NCI-H2171 treated with DMSO at 0.1 percent for 48 hours (cell line): Measurements from ENCODE around the gene TFE3.

ENCODE experiments used
- DNase-seq: peaks from one replicate; lab custom pipeline; 2025; lab: John Stamatoyannopoulos, UW

Gene TFE3, protein sequence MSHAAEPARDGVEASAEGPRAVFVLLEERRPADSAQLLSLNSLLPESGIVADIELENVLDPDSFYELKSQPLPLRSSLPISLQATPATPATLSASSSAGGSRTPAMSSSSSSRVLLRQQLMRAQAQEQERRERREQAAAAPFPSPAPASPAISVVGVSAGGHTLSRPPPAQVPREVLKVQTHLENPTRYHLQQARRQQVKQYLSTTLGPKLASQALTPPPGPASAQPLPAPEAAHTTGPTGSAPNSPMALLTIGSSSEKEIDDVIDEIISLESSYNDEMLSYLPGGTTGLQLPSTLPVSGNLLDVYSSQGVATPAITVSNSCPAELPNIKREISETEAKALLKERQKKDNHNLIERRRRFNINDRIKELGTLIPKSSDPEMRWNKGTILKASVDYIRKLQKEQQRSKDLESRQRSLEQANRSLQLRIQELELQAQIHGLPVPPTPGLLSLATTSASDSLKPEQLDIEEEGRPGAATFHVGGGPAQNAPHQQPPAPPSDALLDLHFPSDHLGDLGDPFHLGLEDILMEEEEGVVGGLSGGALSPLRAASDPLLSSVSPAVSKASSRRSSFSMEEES

DNA sequence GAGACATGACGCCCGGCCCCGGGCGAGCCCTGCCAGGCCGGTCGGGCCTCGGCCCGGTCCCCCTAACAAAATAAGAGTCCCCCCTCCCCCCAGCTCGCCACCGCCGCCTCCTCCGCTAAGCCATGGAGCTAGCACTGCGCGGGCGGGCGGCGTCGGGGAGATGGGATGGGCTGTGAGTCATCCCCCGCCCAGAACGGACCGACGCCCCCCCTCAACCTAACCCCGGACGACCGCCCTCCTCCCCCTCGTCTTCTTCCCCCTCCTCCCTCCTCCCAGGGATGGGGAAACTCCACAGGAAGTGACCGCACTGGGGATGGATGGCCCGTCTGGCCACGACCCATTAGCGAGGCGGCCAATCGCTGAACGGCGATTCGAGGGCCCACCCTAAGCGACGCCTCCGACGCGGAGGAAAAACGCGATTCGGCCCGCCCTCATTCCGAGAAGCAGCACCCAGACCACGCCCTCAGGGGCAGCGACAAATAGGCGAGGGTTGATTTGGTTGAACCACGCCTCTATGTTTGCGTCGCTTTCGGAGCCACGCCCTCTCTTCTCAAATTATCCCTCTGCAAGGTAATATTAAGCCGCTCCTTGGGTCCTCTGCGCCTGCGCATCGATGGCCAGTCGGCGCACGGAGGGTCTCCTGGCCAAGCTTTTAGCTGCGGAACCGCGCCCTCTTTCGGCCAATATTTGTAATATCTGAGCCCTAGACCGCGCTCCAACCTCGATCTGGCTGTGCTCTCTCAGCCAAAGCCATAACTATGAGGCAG, at the start of gene TFE3:
Gene TFE3 (minus strand): TSS at position 138 of the 767 bp plus-strand sequence. CDS start 131 bp downstream, at position 7.
- peak; percentile 97 for DNase-seq

DNA sequence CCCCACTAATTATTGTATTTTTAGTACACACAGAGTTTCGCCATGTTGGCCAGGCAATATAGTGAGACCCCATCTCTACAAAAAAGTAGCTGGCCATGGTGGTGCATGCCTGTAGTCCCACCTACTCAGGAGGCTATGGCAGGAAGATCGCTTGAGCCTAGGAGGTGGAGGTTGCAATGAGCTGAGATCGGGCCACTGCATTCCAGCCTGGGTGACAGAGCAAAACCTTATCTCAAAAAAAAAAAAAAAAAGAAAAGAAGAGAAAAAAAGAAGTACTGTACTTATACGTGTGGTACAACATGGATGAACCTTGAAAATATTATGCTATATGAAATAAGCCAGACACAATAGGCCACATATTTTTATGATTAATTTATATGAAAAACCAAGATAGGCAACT, 46.4 kb upstream of the TFE3 start:
- no peak for DNase-seq

DNA sequence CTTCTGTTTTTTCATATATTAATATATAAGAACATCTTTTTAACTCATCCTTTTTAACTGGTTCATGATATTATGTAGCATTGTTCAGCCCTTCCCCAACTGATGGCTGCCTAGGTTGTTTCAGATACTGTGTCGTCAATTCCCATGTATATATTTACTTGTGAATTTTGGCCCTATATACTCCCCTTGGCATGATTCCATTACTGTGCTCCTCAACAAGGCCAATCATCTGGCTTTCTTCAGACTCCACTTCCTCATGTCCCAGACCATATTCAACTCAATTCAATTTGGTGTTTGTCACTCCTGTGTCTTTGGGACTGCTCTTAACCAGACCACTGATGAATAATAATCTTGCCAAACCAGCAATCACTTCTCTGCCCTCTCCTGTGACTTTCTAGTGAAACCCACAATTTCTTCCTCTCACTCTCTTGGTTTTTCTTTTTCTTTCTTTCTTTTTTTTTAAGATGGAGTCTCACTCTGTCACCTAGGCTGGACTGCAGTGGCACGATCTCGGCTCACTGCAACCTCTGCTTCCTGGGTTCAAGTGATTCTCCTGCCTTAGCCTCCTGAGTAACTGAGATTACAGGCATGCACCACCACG, 39.2 kb upstream of the TFE3 start:
- DNase-seq = no peak

DNA sequence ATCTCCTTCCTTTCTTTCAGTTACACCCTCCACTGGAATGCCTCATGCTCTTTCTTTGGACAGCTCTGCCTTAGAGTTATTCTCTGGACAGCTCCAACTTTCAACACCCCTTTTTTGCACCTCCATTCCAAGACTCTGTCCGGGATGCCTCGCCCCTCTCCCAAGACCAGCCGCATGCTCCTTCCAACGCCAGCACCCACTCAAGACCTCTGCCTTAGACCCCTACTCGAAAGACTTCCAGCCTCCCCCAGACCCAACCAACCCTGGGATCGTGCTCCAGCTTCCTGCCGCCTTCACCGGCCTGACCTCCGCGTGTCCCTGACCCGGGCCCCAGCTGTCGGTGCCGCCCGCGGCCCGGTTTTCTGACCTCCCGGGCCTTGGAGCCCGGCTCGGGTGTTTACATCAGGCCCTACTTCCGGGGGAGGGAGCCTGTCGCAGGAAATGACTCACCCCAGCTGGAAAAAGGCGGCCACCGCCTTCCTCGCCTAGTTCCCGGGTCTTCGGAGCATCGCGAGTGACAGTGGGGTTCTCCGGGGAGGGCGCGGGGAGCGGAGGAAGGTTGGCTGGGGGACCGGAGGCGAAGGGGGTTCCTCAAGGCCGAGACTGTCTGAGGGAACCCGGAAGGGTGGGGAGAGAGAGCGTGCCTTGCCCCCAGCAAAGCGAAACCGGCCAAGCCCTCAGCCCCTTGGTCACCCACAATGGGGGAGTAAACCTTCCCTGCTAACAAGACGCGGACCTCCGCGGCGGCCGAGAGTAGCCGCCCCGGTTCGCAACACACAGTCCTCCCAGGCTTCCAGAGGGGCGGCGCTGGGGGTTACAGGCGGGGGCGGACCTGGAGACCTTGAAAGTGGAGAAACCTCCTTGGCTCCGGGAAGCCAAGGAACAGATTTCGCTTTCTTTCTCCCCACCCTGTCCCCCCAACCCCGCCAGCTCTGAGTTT, 36.6 kb upstream of the TFE3 start, which contains the start of gene WDR45:
Gene WDR45 (minus strand): TSS at position 399 of the 940 bp plus-strand sequence. CDS start 1,792 bp downstream, outside the sequence.
- DNase-seq = peak; percentile 50

DNA sequence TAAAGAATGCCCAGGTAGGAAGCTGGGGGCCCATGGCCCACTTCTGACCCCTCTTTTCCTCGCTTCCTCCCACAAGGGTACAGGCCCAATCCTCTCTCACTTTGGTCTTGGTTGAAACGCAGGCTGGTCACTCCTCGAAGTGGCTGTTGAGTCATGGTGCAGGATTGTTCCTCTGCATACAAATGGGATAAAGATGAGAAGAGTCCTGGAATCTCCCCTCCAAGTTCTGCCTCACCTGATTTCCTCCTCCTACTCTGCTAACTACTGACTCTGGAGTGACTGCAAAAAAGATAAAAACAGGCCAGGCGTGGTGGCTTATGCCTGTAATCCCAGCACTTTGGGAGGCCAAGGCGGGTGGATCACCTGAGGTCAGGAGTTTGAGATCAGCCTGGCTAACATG, 34.8 kb upstream of the TFE3 start:
- no peak for DNase-seq

DNA sequence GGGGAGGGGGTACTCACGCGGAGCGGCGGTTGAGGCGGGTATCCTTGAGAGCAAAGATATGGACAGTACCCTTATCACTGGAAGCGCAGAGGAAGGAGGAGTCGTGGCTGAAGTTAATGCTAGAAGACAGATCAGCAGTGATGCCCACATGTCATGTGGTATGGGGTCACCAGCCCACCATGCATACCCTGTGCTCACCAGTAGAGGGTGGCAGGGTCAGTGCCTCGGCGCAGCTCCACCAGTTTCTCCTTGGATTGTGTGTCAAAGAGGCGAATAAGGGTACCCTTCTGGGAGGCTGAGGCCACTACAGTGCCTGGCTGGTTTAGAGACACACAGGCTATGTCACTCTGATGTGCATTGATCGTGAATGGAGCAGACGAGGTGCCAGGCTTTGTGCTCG, 32.2 kb upstream of the TFE3 start:
- no peak for DNase-seq

DNA sequence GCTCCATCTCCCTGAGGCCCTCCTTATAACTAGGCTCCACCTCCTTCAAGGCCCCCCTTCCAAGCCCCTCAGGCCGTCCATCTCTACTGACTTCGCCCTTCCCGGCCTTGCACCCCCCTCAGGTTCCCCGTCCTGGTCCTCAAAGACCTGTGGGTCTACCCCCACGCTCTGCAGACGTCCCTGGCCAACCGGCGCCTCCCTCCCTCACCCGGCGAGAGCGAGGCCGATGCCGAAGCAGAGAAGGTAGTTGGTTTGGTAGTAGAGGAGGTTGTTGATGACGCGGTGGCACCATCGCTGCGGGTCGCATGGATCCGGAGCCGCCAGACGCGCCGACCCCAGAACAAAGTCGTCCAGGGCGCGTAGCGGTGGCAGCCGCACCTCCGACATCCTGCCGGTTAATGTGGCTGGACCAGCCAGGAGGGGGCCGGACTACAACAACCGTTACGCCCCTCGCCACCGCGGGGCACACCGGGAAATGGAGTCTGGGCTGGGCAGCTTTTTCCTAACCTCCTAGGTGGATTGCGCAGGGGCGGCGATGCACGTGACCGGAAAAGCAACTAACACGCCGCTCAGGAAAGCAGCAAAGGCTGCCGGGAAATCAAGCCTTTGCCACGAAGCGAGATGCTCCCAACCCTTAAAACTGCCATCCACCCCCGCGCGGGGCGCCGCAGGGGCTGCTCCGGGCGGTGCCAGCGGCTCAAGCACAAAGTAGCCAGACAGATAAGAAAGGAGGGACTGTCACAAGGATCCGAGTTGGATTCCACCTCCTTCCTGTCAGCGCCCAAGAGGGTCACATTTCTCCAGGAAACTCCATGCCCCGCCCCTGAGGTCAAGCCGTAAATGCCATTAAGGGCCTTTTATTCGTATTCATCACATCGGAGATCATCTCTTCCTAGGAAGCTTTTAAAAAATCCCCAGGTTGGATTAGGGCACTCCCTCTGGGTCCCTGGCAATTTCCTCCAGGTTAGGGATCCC, 30.7 kb upstream of the TFE3 start, which contains the start of gene PRAF2:
Gene PRAF2 (minus strand): TSS at position 402 of the 975 bp plus-strand sequence. CDS start 15 bp downstream, at position 387.
- peak; percentile 84 for DNase-seq

DNA sequence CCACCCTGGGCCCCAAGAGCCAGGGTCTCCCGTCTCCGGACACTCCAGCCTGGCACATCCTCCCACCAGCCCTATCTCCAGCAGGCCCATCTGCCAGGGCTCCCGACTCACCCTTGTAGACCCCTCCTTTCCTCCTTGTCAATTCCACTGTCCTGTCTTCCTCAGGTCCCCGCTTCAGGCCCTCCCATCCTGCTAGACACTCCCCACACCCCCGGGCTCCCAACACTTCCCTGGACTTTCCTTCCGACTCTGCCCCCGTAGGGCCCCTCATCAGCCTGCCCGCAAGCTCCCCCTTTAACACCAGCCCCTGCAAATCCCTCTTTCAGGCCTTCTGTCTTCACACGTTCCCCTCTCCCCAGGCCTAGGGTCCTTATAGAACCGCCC, 29.5 kb upstream of the TFE3 start:
- no peak for DNase-seq

DNA sequence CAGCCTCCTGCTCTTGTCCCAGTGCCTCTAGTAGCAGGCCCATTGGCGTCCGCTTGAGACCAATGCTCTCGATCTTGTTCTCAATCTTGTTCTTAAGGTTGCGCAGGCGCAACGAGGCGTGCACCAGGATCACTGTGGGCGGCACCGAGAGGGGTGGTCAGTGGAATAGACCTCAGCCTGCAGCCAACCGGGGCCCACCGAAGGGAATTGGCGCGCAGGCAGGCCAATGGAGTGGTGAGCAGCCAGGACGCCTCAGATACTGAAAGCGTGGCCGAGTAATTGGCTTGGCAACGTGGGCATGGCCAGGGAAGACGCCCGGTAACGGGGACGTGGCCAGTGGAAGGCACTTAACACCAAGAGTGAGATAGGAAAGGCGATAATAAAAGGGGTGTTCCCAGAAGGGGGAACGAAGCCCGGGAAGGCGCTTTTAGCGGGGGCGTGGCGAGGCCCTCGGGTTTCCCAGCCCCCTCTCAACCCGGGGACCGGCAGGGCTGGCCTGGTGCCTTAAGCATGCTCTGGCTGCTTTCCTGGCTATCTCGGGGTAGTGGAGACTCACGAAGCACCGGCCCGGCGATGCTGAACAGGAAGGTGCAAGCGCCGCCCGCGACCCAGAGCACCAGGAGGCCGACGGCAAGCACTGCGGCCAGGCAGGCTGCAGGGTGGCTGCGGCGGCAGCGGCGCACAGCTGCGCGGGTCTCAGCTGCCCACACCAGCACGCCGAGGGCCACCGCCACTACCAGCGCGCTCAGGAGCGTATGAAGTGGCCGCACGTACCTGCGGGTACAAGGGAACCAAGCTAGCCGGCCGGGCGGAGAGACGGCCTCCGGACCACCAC, 28.9 kb upstream of the TFE3 start:
- DNase-seq = no peak

DNA sequence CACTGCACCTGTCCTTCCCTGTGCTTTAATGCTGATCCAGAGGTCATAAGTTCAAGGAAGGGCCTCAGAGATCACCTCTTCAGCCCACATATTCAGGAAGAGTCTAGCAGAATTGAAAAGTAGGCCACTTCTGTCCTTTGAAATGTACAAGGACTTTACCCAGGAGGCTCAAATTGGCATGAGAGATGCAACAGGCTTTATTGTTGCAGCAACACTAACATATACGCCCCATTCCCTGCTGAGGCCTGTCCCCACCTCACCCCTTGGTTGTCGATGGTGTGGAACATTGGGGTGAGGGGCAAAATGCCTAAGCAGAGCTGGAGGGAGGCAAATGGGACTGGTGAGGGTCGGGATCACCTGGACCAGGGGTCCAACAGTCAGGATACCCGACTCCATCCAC, 27.8 kb upstream of the TFE3 start:
- no peak for DNase-seq

DNA sequence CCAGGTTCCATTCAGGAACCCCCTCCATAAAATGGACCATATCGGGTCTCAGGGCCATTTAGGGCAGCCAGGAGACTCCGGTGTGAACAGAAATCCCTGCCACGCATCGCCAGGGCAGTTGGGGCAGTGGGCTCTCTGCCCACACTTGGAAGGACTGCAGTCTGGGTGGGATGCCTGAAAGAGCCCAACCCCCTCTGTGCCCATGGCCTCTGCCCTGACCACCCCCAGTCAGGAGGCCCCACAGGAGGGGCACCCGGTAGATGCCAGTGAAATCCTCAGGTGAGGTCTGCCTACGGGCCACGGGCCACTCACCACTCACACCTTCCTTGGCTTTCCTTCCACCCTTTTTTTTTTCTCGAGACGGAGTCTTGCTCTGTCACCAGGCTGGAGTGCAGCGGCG, 25.9 kb upstream of the TFE3 start:
- DNase-seq = no peak

DNA sequence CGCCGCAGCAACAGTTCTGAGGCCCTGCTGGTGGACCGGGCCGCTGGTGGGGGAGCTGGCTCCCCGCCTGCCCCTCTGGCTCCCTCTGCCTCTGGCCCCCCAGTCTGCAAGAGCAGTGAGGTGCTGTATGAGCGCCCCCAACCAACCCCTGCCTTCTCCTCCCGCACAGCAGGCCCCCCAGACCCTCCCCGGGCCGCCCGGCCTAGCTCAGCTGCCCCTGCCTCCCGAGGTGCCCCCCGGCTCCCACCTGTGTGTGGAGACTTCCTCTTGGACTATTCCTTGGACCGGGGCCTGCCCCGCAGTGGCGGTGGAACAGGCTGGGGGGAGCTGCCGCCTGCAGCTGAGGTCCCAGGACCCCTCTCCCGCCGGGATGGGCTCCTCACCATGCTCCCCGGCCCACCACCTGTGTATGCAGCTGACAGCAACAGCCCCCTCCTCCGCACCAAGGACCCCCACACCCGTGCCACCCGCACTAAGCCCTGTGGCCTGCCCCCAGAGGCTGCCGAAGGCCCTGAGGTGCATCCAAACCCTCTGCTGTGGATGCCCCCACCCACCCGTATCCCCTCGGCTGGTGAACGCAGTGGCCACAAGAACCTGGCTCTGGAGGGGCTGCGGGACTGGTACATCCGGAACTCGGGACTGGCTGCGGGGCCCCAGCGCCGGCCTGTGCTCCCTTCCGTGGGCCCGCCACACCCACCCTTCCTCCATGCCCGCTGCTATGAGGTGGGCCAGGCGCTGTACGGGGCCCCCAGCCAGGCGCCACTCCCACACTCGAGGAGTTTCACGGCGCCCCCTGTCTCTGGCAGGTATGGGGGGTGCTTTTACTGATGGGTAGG, 24.3 kb upstream of the TFE3 start:
- no peak for DNase-seq

DNA sequence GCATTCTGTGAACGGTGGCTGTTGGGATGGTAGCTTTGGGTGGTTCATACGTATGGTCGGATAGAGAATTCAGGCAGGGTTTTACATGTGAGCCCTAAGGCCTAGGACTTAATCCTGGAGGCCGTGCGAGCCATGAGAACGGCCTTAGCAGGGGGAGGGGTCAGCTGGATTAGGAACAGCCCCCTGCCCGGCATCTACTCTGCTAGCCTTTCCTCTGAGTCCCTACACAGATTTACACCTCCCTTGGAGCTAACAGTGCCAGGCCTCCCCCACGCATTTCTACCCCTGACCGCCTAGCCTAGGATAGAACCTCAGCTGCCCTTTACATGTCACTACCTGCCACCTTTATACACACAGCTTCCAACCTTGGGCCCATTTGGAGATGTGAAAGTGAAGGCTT, 23.5 kb upstream of the TFE3 start:
- DNase-seq = no peak

DNA sequence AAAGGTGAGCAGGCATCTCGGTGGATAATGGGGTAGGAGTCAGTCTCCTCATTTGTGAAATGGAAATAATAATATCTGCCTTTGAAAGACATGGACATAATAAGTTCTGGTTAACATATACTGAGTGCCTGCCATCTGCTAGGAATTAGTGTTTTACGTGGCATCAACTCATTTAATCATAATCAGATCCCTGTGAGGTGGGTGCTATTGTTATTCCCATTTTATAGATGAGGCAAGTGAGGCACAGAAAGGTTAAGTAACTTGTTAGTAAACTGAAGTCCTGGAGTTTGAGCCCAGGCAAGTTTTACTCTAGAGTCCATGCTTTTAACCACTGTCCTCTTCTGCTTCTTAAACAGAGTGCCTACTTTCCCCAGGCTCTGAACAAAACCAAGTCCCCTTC, 23.1 kb upstream of the TFE3 start:
- DNase-seq = no peak

DNA sequence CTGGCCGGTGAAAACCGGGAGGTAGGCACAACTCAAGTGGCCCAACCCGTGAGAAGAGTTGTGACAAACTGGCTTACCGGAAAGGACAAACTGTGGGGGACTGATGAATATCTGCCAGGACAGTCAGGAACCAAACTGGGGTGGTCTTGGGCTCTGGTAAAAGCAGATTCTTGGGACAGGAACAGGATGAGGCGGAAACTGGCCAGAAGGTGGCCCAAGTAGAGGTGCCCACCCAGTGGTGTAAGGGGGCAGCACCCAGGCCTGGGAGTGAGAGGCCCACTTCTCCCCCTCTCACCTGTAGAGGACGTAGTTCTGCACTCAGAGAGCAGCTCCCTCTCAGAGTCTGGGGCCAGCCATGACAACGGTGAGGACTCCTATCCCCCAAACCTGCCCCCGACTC, 21.6 kb upstream of the TFE3 start:
- DNase-seq = no peak

DNA sequence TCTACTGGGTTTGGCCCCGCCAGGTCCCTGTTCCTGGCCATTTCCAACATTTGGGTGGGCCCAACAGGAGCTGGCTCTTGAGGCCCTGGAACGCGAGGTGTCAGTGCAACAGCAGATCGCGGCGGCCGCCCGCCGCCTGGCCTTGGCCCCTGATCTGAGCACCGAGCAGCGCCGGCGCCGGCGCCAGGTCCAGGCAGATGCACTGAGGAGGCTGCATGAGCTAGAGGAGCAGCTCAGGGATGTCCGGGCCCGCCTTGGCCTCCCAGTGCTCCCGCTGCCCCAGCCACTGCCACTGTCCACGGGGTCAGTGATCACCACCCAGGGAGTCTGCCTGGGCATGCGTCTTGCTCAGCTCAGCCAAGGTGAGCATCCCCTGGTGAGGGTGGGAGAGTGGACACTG, 21.1 kb upstream of the TFE3 start:
- DNase-seq = no peak

DNA sequence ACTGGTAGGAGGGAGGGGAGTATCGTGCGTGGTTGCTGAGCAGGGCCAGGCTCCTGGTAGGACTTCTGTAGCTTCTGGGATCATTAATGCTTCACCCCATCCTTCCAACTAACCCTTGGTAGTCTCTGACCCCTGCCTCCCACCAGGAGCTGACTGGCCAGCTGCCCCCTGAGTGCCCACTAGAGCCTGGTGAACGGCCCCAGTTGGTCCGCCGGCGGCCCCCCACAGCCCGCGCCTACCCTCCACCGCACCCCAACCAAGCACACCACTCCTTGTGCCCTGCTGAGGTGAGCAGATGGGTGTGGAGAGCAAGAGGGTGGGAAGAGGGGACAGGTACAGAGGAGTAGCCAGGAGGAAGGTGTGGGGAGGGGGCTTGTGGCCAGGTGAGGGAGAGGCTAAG, 20.6 kb upstream of the TFE3 start:
- DNase-seq = no peak

DNA sequence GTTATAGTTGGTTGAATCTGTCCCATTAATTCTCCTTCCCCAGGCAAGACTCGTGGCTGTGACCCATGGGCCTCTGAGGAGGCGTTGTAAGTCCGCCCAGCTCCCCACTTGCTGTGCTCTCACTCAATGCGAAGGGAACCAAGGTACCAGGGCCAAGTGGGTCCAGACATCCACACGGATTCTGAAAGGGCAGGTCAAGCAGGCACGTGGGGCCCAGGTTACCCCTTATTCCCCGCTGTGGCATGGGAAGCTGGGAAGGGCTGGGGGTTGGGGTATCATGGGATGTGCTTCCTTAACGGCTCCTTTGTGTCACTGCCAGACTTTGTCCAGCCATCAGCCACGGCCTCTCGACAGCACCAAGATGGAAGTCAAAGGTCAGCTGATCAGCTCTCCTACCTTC, 18.8 kb upstream of the TFE3 start:
- no peak for DNase-seq
